WTC11 (cell line): ENCODE measurements around the gene UTS2B.

Experiments
- CTCF ChIP-seq: fragments of 200-600 bp; IDR thresholded peaks from 2 replicates; pipeline ENCODE4 v1.8.0; 2022; ENCODE audit warnings: antibody characterized with exemption
- EMX1 ChIP-seq: fragments of 250-450 bp; sonication (Bioruptor Pico); IDR thresholded peaks from 2 replicates; pipeline ENCODE4 v1.8.0; 2021; ENCODE audit warnings: mild to moderate bottlenecking
- JUN ChIP-seq: sonication (generic); formaldehyde crosslinking; IDR thresholded peaks from 2 replicates; pipeline ENCODE4 v1.8.0; 2023; ENCODE audit warnings: mild to moderate bottlenecking, missing genetic modification reagents
- KAT7 ChIP-seq: sonication (generic); formaldehyde crosslinking; IDR thresholded peaks from 2 replicates; pipeline ENCODE4 v1.8.1; 2023; ENCODE audit warnings: missing genetic modification reagents, mild to moderate bottlenecking, borderline replicate concordance
- TCF7 ChIP-seq: sonication (generic); formaldehyde crosslinking; IDR thresholded peaks from 2 replicates; pipeline ENCODE4 v1.8.0; 2022; ENCODE audit warnings: mild to moderate bottlenecking, low read depth, missing genetic modification reagents, moderate library complexity
- USF2 ChIP-seq: sonication (generic); formaldehyde crosslinking; IDR thresholded peaks from 2 replicates; pipeline ENCODE4 v1.8.1; 2023; ENCODE audit warnings: mild to moderate bottlenecking, missing genetic modification reagents, moderate library complexity

GRCh38 chr3:191343913-191344312, 13.6 kb upstream of the UTS2B start:
- TF ChIP-seq TCF7 (CRISPR knock-in tag) (no peak), CTCF (no peak), USF2 (no peak), JUN (no peak), KAT7 (CRISPR knock-in tag) (no peak), EMX1 (CRISPR knock-in tag) (no peak)
